H1 (cell line): ENCODE results near the gene SLC9B2. TPM values are rescaled to one million over a fixed set of nuclear protein-coding genes. Genes with fewer than 3 reads are reported as not detected.

ENCODE experiments used
- ASH2L ChIP-seq: fragments of 200-600, 300-600 bp; sonication (generic); IDR thresholded peaks from one replicate; pipeline ENCODE4 v1.7.1; 2017; ENCODE audit warnings: low read length
- CREB1 ChIP-seq: IDR thresholded peaks from 2 replicates; pipeline ENCODE4 v1.6.1; 2012; ENCODE audit warnings: inconsistent platforms
- GABPA ChIP-seq: IDR thresholded peaks from 2 replicates; pipeline ENCODE4 v1.6.1; 2011; ENCODE audit warnings: mild to moderate bottlenecking, low read length, moderate library complexity, borderline replicate concordance; ENCODE audit not compliant: insufficient read depth
- KDM1A ChIP-seq: fragments of 200-600, 300-600 bp; sonication (generic); IDR thresholded peaks from 2 replicates; pipeline ENCODE4 v1.7.1; 2016; ENCODE audit warnings: mild to moderate bottlenecking, low read length, borderline replicate concordance
- RAD21 ChIP-seq, 2 experiments: IDR thresholded peaks in 1 of 2; conservative IDR thresholded peaks in 1 of 2; 2 replicates each; pipeline ENCODE4 v1.6.1; 2011; ENCODE audit warnings: low read depth in 2 of 2, low read length in 2 of 2, improper control_type of control experiment in 1 of 2, inconsistent platforms in 1 of 2, mild to moderate bottlenecking in 1 of 2, moderate library complexity in 1 of 2
- polyA plus RNA-seq, 7 experiments: library from polyadenylated mRNA; depleted of rRNA in 3 of 7; stranded (reverse) in 5 of 7; unstranded in 2 of 7; fragments of >200 nt in 5 of 7; fragments of 200-250 nt in 2 of 7; gene quantifications; 1 replicate in 5 of 7; 2 replicates in 1 of 7; 4 replicates in 1 of 7; pipeline versions ENCODE4 v1.2.1 to v1.2.3, GENCODE V29; 2011 to 2013; ENCODE audit warnings: missing spikeins in 2 of 7, mixed read lengths in 2 of 7
- total RNA-seq: library from RNA; stranded (reverse); fragmentation: NEBNext Ultra II Directional; extraction: Animal tissue kit (Norgen Biotek cat#: 25700); gene quantifications from 2 replicates; pipeline ENCODE4 v1.2.1, GENCODE V29; 2021
- TF ChIP-seq, protein P1 (sequence below): IDR thresholded peaks from 2 replicates; pipeline ENCODE4 v1.6.1; 2011; ENCODE audit warnings: low read length, improper control_type of control experiment

SLC9B2 gene
- total and polyA plus RNA-seq, 2 of the 8 experiments (the other 6 are each of a cell fraction or from before 2014, with no cell fraction given) = 3.2 to 5.2 TPM

DNA sequence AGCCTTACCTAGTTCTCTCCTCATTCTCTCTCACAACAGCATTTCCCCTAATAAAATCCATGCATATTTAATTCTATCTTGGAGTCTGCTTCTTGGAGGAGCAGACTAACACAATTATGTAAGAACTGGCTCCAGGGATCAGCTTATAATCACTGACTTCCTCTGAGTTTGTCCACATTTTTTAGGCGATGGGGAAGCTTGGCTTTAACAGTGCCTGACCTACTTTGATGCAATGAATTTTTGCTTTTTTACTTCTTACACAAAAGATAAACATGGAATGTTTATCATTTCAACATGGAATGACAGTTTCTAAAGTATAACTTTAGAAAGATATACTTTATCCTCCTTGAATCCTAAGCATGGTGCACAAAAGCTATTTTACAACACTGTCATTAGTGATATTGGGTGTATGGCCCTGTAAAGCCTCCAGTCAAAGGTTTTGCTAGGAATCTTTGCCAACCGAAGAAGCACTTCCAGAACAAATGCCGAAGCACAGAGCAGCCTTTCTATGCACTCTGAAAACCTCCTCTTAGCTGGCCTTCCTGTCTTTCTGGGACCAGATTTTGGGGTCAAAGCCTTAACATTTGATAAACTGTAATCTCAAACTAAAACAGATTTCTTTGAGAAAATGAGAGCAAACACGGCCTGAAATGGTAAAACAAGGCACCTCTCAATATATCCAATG is 22.3 kb upstream of the SLC9B2 start (continued):
- TF ChIP-seq RAD21 (IDR thresholded peaks at IDR 0.05 in 1 of 2, conservative IDR thresholded peaks at IDR 0.05 in 1 of 2; ENCODE audit: low read depth in 2 of 2, low read length in 2 of 2) = no peak
- no peak for TF ChIP-seq CREB1
- TF ChIP-seq ASH2L = no peak
- no peak for TF ChIP-seq KDM1A
- no peak for TF ChIP-seq GABPA
- TF ChIP-seq, protein P1, sequence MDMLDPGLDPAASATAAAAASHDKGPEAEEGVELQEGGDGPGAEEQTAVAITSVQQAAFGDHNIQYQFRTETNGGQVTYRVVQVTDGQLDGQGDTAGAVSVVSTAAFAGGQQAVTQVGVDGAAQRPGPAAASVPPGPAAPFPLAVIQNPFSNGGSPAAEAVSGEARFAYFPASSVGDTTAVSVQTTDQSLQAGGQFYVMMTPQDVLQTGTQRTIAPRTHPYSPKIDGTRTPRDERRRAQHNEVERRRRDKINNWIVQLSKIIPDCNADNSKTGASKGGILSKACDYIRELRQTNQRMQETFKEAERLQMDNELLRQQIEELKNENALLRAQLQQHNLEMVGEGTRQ = no peak
